Transverse colon (tissue), 4 donors: ENCODE data around the gene RNF212.

ENCODE experiments used
- CTCF ChIP-seq, 5 experiments: fragments of 200-600 bp in 3 of 5; fragments of 450-650 bp in 2 of 5; sonication (generic) in 3 of 5; IDR thresholded peaks; 1 replicate in 2 of 5; 2 replicates in 3 of 5; pipeline ENCODE4 v1.5.1; 2016 to 2017; ENCODE audit warnings: antibody characterized with exemption in 5 of 5, inconsistent platforms in 3 of 5, mild to moderate bottlenecking in 2 of 5, moderate library complexity in 1 of 5
- EP300 ChIP-seq: sonication (generic); formaldehyde crosslinking; IDR thresholded peaks from one replicate; pipeline ENCODE4 v1.6.1; 2017; ENCODE audit warnings: antibody characterized with exemption, low read depth
- POLR2A ChIP-seq: fragments of 450-650 bp; IDR thresholded peaks from one replicate; pipeline ENCODE4 v1.6.1; 2016; ENCODE audit warnings: antibody characterized with exemption, mild to moderate bottlenecking, moderate library complexity
- POLR2AphosphoS5 ChIP-seq, 3 donors: sonication (generic); formaldehyde crosslinking; IDR thresholded peaks; one replicate each; pipeline ENCODE4 v1.6.1; 2016; ENCODE audit warnings: antibody characterized with exemption in 3 of 3

- TF ChIP-seq CTCF (IDR thresholded peaks at IDR 0.05) (no peak), POLR2A (no peak), EP300 (no peak), POLR2AphosphoS5 (IDR thresholded peaks at IDR 0.05) (no peak)
These were observed 34.9 kb downstream of the RNF212 start for GRCh38 chr4:1078490-1078889.
